ENCODE data around the gene EFNA2. TPM values are rescaled to one million over a fixed set of nuclear protein-coding genes. Genes with fewer than 3 reads are reported as not detected.
A peak's percentile ranks its signal among the peaks of the same experiment; 100 is the strongest.

The EFNA2 gene
- total RNA-seq, 1 donor from 2014 or later = 3.8 TPM

DNA sequence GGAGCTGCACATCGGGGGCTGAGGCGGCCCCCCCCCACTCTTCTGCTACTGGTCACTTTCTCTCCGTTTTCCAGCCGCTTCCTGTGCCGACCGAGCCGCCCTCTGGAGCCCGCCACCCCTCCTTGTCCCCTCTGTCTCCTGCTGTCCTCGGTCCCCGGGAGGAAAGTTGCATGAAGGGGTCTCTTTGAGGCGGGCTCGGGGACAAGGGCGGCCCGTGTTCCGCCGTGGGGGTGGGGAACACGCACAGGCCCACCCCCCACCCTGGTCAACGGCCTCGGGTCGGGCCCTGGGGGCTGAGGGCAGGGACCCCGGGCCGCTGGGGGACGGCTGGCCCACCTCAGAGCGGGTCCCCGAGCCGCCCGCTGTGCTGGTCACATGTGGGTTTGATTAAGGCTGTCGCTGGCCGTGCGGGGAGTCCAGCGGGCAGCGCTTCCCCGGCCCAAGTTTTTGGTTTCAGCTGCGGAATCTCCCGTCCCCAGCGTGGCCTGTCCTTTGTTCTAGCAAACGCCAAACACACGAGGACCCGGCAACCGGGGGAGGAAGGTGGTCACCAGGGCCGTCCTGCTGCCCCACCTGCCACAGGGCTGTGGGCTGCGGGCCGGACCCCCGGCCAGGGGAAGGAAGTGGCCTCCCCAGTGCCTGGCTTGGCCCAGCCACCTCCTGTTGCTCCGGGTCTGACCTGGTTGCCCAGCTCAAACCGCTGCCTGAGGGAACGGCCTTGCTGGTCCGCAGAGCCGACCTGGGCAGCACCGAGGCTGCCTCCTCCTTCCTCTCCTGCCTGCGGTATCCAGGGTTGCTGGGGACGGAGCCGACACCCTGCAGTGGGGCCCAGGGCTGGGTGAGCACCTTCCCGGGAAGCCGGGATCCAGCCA lies 1.9 kb downstream of the EFNA2 start:
- peaks cover 11% of the 10 kb centered on the region for H3K27me3 Mint-ChIP-seq (ENCODE audit: unreplicated experiment)
- TF ChIP-seq, protein P1, sequence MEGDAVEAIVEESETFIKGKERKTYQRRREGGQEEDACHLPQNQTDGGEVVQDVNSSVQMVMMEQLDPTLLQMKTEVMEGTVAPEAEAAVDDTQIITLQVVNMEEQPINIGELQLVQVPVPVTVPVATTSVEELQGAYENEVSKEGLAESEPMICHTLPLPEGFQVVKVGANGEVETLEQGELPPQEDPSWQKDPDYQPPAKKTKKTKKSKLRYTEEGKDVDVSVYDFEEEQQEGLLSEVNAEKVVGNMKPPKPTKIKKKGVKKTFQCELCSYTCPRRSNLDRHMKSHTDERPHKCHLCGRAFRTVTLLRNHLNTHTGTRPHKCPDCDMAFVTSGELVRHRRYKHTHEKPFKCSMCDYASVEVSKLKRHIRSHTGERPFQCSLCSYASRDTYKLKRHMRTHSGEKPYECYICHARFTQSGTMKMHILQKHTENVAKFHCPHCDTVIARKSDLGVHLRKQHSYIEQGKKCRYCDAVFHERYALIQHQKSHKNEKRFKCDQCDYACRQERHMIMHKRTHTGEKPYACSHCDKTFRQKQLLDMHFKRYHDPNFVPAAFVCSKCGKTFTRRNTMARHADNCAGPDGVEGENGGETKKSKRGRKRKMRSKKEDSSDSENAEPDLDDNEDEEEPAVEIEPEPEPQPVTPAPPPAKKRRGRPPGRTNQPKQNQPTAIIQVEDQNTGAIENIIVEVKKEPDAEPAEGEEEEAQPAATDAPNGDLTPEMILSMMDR (IDR thresholded peaks at IDR 0.05) = no peak
- H3K4me1 Mint-ChIP-seq (ENCODE audit: unreplicated experiment) = peaks cover 10% of the 10 kb centered on the region
- no peaks in the 10 kb centered on the region for H3K9me3 Mint-ChIP-seq (ENCODE audit: unreplicated experiment)
- no peak overlapping the region for H3K27ac Mint-ChIP-seq (ENCODE audit: unreplicated experiment)
- peak overlapping the region; percentile 40 for H3K4me3 Mint-ChIP-seq (ENCODE audit: unreplicated experiment)
- DNase-seq (ENCODE audit: extremely low spot score, unreplicated experiment) = no peak
- H3K36me3 Mint-ChIP-seq (ENCODE audit: unreplicated experiment) = no peaks in the 10 kb centered on the region

DNA sequence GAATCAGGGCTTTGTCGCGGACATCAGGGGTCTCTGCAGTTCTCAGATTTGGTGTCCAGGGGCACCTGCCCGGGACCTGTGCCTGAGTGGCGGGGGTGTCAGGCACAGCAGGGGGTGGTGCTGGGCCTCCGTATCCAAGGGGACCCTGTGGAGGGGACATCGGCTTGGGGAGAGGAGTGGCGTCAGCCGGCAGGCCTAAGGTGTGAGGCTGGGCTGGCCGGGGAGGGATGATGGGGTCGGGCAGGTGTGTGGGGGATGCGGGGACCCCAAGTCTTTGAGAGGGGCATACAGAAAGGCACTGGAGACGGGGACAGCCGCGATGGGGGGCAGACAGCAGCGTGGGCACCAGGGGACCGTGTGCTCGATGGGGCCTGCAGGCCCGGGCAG lies 2.5 kb downstream of the EFNA2 start:
- DNase-seq (ENCODE audit: extremely low spot score, unreplicated experiment) = no peak
- H3K4me3 Mint-ChIP-seq (ENCODE audit: unreplicated experiment) = no peak overlapping the region
- TF ChIP-seq, protein P1 (IDR thresholded peaks at IDR 0.05) = no peak
- peaks cover 10% of the 10 kb centered on the region for H3K4me1 Mint-ChIP-seq (ENCODE audit: unreplicated experiment)
- H3K27me3 Mint-ChIP-seq (ENCODE audit: unreplicated experiment) = peaks cover 11% of the 10 kb centered on the region
- no peaks in the 10 kb centered on the region for H3K36me3 Mint-ChIP-seq (ENCODE audit: unreplicated experiment)
- no peak overlapping the region for H3K27ac Mint-ChIP-seq (ENCODE audit: unreplicated experiment)
- H3K9me3 Mint-ChIP-seq (ENCODE audit: unreplicated experiment) = no peaks in the 10 kb centered on the region

DNA sequence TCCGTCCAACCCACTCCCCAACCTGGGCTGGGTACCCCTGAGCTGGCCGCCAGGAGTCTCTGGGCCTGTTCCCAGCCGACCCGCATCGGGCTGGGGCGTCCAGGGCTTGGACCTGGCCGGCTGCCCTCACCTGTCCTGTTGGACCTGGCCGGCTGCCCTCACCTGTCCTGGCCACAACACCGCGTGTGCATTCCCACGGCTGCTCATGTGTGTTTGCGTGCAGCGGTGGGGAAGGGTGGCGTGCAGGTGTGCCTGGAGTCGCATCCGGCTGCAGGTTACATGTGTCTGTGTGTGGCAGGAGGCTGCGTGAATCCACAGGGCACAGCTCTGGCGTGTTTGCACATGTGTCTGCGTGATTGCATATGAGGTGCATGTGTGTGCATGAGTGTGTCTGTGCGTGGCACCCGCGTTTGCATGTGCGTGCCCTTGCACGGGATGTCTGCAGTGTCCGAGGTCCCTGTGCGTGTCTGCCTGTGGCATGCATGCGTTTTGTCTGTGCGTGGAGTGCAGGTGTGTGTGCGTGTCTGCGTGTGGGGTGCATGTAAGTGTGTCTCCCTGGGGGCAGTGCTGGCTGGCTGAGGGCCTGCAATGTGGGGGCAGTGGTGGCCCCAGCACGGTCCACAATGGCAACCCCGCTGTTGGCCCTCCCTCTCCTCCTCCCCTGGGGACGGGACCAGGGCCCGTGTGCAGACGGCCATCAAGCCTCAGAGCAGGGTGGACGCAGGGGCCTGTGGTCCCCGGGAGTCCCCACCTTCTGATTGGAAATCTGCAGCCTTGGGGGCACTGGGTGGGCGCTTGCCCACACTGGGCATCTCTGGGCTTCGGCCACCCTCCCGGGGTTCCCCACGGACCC lies 3.4 kb downstream of the EFNA2 start:
- peaks cover 10% of the 10 kb centered on the region for H3K27me3 Mint-ChIP-seq (ENCODE audit: unreplicated experiment)
- DNase-seq (ENCODE audit: extremely low spot score, unreplicated experiment) = no peak
- TF ChIP-seq, protein P1 (IDR thresholded peaks at IDR 0.05) = no peak
- no peak overlapping the region for H3K27ac Mint-ChIP-seq (ENCODE audit: unreplicated experiment)
- H3K4me1 Mint-ChIP-seq (ENCODE audit: unreplicated experiment) = peaks cover 10% of the 10 kb centered on the region
- H3K4me3 Mint-ChIP-seq (ENCODE audit: unreplicated experiment) = no peak overlapping the region
- H3K36me3 Mint-ChIP-seq (ENCODE audit: unreplicated experiment) = no peaks in the 10 kb centered on the region
- no peaks in the 10 kb centered on the region for H3K9me3 Mint-ChIP-seq (ENCODE audit: unreplicated experiment)

DNA sequence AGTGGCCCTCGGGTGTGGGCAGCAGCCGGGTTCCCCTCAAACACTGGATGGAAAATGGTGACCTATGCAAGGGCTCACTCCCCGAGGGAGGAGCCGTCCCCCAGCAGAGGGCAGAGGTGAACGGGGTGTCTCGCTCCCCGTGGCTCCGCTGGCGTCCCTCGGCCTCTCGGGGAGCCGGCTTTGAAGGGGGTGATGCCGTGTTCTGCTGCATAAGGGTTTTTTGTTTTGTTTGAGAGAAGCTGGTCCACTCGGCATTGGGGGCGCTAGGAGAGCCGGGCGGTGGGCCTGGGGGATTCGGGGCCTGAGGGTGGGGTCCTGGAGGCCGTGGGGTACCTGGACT lies 4.0 kb downstream of the EFNA2 start:
- peaks cover 5% of the 10 kb centered on the region for H3K27me3 Mint-ChIP-seq (ENCODE audit: unreplicated experiment)
- TF ChIP-seq, protein P1 (IDR thresholded peaks at IDR 0.05) = no peak
- H3K9me3 Mint-ChIP-seq (ENCODE audit: unreplicated experiment) = no peaks in the 10 kb centered on the region
- H3K4me1 Mint-ChIP-seq (ENCODE audit: unreplicated experiment) = peaks cover 8% of the 10 kb centered on the region
- no peak for DNase-seq (ENCODE audit: extremely low spot score, unreplicated experiment)
- H3K36me3 Mint-ChIP-seq (ENCODE audit: unreplicated experiment) = no peaks in the 10 kb centered on the region
- H3K4me3 Mint-ChIP-seq (ENCODE audit: unreplicated experiment) = no peak overlapping the region
- H3K27ac Mint-ChIP-seq (ENCODE audit: unreplicated experiment) = no peak overlapping the region

GRCh38 chr19:1290196-1290702 lies 4.6 kb downstream of the EFNA2 start:
- Mint-ChIP-seq H3K27ac (ENCODE audit: unreplicated experiment) (no peak overlapping the region), H3K4me1 (ENCODE audit: unreplicated experiment) (peaks cover 4% of the 10 kb centered on the region), H3K27me3 (ENCODE audit: unreplicated experiment) (peaks cover 2% of the 10 kb centered on the region), H3K36me3 (ENCODE audit: unreplicated experiment) (no peaks in the 10 kb centered on the region), H3K9me3 (ENCODE audit: unreplicated experiment) (no peaks in the 10 kb centered on the region), H3K4me3 (ENCODE audit: unreplicated experiment) (no peak overlapping the region)
- TF ChIP-seq, protein P1 (IDR thresholded peaks at IDR 0.05) = no peak
- no peak for DNase-seq (ENCODE audit: extremely low spot score, unreplicated experiment)

All from osteocyte (in vitro differentiated cells).